H1 (cell line): ENCODE measurements around the gene IL12B. TPM values are rescaled to one million over a fixed set of nuclear protein-coding genes. Genes with fewer than 3 reads are reported as not detected.
"Not testable (repeated sequence)": the region's sequence is repeated elsewhere in the genome, so short reads cannot be mapped to it uniquely, and the experiment has no call there.

Experiments
- CTCF ChIA-PET: fragments of 300-600 bp; sonication (Branson Sonifier 250); formaldehyde crosslinking; loops from one replicate; lab custom pipeline; 2021; ENCODE audit not compliant: partially characterized antibody; lab: Charles Lee
- POLR2A ChIA-PET: fragments of 300-600 bp; sonication (Branson Sonifier 250); formaldehyde crosslinking; loops from one replicate; lab custom pipeline; 2021; ENCODE audit warnings: inconsistent platforms; ENCODE audit not compliant: partially characterized antibody; lab: Charles Lee
- DNase-seq, 2 experiments: peaks; one replicate each; pipeline versions ENCODE4 v3.0.0 to v3.0.0-alpha.2; 2010 to 2022; ENCODE audit warnings: low spot score in 2 of 2, low read depth in 1 of 2, mixed read lengths in 1 of 2
- FAIRE-seq: peaks from 2 replicates; lab custom pipeline; 2011; peaks lifted over from hg19 to GRCh38; lab: Jason Lieb, UNC
- H2AFZ ChIP-seq: 2 replicates; pipeline ENCODE4 v1.8.1; 2012; ENCODE audit warnings: low read length, inconsistent platforms
- H2AK5ac ChIP-seq: 2 replicates; pipeline ENCODE4 v1.6.1; 2013; ENCODE audit warnings: low read depth, low read length
- H2BK120ac ChIP-seq: replicated peaks from 2 replicates; pipeline ENCODE3; 2013; ENCODE audit warnings: low read depth, low read length, inconsistent platforms
- H2BK12ac ChIP-seq: 2 replicates; pipeline ENCODE4 v1.6.1; 2013; ENCODE audit warnings: low read depth, low read length
- H2BK15ac ChIP-seq: 2 replicates; pipeline ENCODE4 v1.6.1; 2013; ENCODE audit warnings: low read length
- H2BK20ac ChIP-seq: 2 replicates; pipeline ENCODE4 v1.6.1; 2013; ENCODE audit warnings: low read length
- H2BK5ac ChIP-seq: 2 replicates; pipeline ENCODE4 v1.6.1; 2013; ENCODE audit warnings: low read depth, low read length
- H3K14ac ChIP-seq: 2 replicates; pipeline ENCODE4 v1.6.1; 2013; ENCODE audit warnings: inconsistent platforms; ENCODE audit not compliant: insufficient read length
- H3K18ac ChIP-seq: 2 replicates; pipeline ENCODE4 v1.6.1; 2013; ENCODE audit warnings: low read length; ENCODE audit errors: extremely low read depth
- H3K23ac ChIP-seq: 2 replicates; pipeline ENCODE4 v1.6.1; 2013; ENCODE audit warnings: inconsistent platforms; ENCODE audit not compliant: insufficient read length
- H3K23me2 ChIP-seq: 2 replicates; pipeline ENCODE4 v1.6.1; 2013; ENCODE audit warnings: low read depth, low read length
- H3K27ac ChIP-seq: 2 replicates; pipeline ENCODE4 v1.6.1; 2011; ENCODE audit warnings: low read depth, low read length, inconsistent platforms
- H3K27me3 ChIP-seq, 4 experiments: replicated peaks in 1 of 4; 1 replicate in 1 of 4; 2 replicates in 3 of 4; pipeline versions ENCODE4 v1.6.1 to v1.8.1; 2011 to 2013; ENCODE audit warnings: low read length in 3 of 4, mild to moderate bottlenecking in 3 of 4, inconsistent platforms in 2 of 4, mixed read lengths in 2 of 4, moderate library complexity in 1 of 4; ENCODE audit not compliant: control insufficient read depth in 3 of 4, insufficient read depth in 3 of 4; ENCODE audit errors: extremely low read depth in 1 of 4
- H3K36me3 ChIP-seq, 4 experiments: 2 replicates each; pipeline versions ENCODE4 v1.6.1 to v1.8.1; 2011 to 2013; ENCODE audit warnings: mild to moderate bottlenecking in 4 of 4, low read length in 3 of 4, moderate library complexity in 2 of 4, control low read depth in 1 of 4, inconsistent platforms in 1 of 4; ENCODE audit not compliant: insufficient read depth in 4 of 4, control insufficient read depth in 2 of 4
- H3K4ac ChIP-seq: replicated peaks from 2 replicates; pipeline ENCODE3; 2013; ENCODE audit warnings: low read length, low read depth, mixed read lengths, inconsistent platforms; ENCODE audit not compliant: insufficient read length
- H3K4me1 ChIP-seq, 4 experiments: replicated peaks in 1 of 4; 1 replicate in 1 of 4; 2 replicates in 3 of 4; pipeline versions ENCODE4 v1.6.1 to v1.8.1; 2011 to 2013; ENCODE audit warnings: low read length in 3 of 4, inconsistent platforms in 2 of 4, mixed read lengths in 1 of 4; ENCODE audit not compliant: insufficient read depth in 4 of 4, control insufficient read depth in 3 of 4
- H3K4me2 ChIP-seq, 2 experiments: 2 replicates each; pipeline versions ENCODE4 v1.6.1 to v1.8.1; 2011 to 2013; ENCODE audit warnings: low read depth in 2 of 2, low read length in 2 of 2, control low read depth in 1 of 2, inconsistent platforms in 1 of 2, mild to moderate bottlenecking in 1 of 2; ENCODE audit not compliant: insufficient read depth in 1 of 2
- H3K4me3 ChIP-seq, 4 experiments: fragments of 200-600, 300-600 bp in 1 of 4; sonication (generic), shearing (Covaris generic), sonication (Bioruptor Twin) in 1 of 4; 2 replicates each; pipeline versions ENCODE4 v1.5.1 to v1.8.1; 2011 to 2016; ENCODE audit warnings: low read length in 4 of 4, low read depth in 3 of 4, control low read depth in 2 of 4, inconsistent platforms in 2 of 4, mild to moderate bottlenecking in 2 of 4, mixed read lengths in 1 of 4, moderate library complexity in 1 of 4; ENCODE audit not compliant: insufficient read depth in 2 of 4; ENCODE audit errors: extremely low read depth in 1 of 4
- H3K56ac ChIP-seq: replicated peaks from 2 replicates; pipeline ENCODE3; 2013; ENCODE audit warnings: low read depth, mild to moderate bottlenecking, mixed read lengths, low read length, inconsistent platforms; ENCODE audit not compliant: insufficient read length
- H3K79me1 ChIP-seq: 2 replicates; pipeline ENCODE4 v1.6.1; 2013; ENCODE audit warnings: low read depth, low read length, control low read depth
- H3K79me2 ChIP-seq, 2 experiments: 2 replicates each; pipeline versions ENCODE4 v1.6.1 to v1.8.1; 2012 to 2013; ENCODE audit warnings: low read length in 2 of 2, mild to moderate bottlenecking in 2 of 2, inconsistent platforms in 1 of 2; ENCODE audit not compliant: insufficient read depth in 2 of 2, control insufficient read depth in 1 of 2
- H3K9ac ChIP-seq, 4 experiments: replicated peaks in 1 of 4; 1 replicate in 1 of 4; 2 replicates in 3 of 4; pipeline versions ENCODE4 v1.6.1 to v1.8.1; 2011 to 2013; ENCODE audit warnings: low read depth in 3 of 4, low read length in 3 of 4, control low read depth in 2 of 4, mild to moderate bottlenecking in 2 of 4, moderate library complexity in 2 of 4, inconsistent platforms in 1 of 4; ENCODE audit errors: extremely low read depth in 1 of 4
- H3K9me3 ChIP-seq, 2 experiments: 2 replicates each; pipeline versions ENCODE4 v1.6.1 to v1.8.1; 2012 to 2013; ENCODE audit warnings: mild to moderate bottlenecking in 2 of 2, moderate library complexity in 2 of 2, control low read depth in 1 of 2, inconsistent platforms in 1 of 2, low read depth in 1 of 2, low read length in 1 of 2, mixed read lengths in 1 of 2; ENCODE audit not compliant: insufficient read depth in 2 of 2
- H4K20me1 ChIP-seq, 2 experiments: replicated peaks in 1 of 2; 2 replicates each; pipeline versions ENCODE3 to v1.8.1; 2011 to 2013; ENCODE audit warnings: inconsistent platforms in 2 of 2, low read length in 2 of 2, mild to moderate bottlenecking in 1 of 2; ENCODE audit not compliant: insufficient read depth in 2 of 2, control insufficient read depth in 1 of 2
- H4K5ac ChIP-seq: 2 replicates; pipeline ENCODE4 v1.6.1; 2013; ENCODE audit warnings: low read length, low read depth, mixed read lengths, inconsistent platforms; ENCODE audit not compliant: insufficient read length
- H4K8ac ChIP-seq: 2 replicates; pipeline ENCODE4 v1.8.0; 2013; ENCODE audit warnings: mild to moderate bottlenecking, moderate library complexity, low read length, inconsistent platforms; ENCODE audit not compliant: insufficient read depth; ENCODE audit errors: extremely low read depth
- H4K91ac ChIP-seq: replicated peaks from 2 replicates; pipeline ENCODE3; 2013; ENCODE audit warnings: low read length, mixed read lengths, inconsistent platforms; ENCODE audit not compliant: insufficient read length
- WGBS, 2 experiments: shearing (Covaris generic) in 1 of 2; methylation state at CpG; one replicate each; pipeline versions ENCODE4 v1.1.6 to v1.1.7; 2013 to 2015; ENCODE audit warnings: low lambda C conversion rate in 2 of 2, mixed read lengths in 2 of 2, inconsistent platforms in 1 of 2, low coverage in 1 of 2, missing lambda C conversion rate in 1 of 2; ENCODE audit not compliant: insufficient replicate concordance in 2 of 2, insufficient coverage in 1 of 2, insufficient read length in 1 of 2; ENCODE audit errors: extremely low coverage in 1 of 2, missing lambda C conversion rate in 1 of 2; 5-methylcytosine and 5-hydroxymethylcytosine counted together
- polyA plus RNA-seq, 7 experiments: library from polyadenylated mRNA; depleted of rRNA in 3 of 7; stranded (reverse) in 5 of 7; unstranded in 2 of 7; fragments of >200 nt in 5 of 7; fragments of 200-250 nt in 2 of 7; gene quantifications; 1 replicate in 5 of 7; 2 replicates in 1 of 7; 4 replicates in 1 of 7; pipeline versions ENCODE4 v1.2.1 to v1.2.3, GENCODE V29; 2011 to 2013; ENCODE audit warnings: missing spikeins in 2 of 7, mixed read lengths in 2 of 7
- total RNA-seq: library from RNA; stranded (reverse); fragmentation: NEBNext Ultra II Directional; extraction: Animal tissue kit (Norgen Biotek cat#: 25700); gene quantifications from 2 replicates; pipeline ENCODE4 v1.2.1, GENCODE V29; 2021

IL12B gene
- total and polyA plus RNA-seq, 2 of the 8 experiments (the other 6 are each of a cell fraction or from before 2014, with no cell fraction given), result not detected

GRCh38 chr5:159297300-159297699, 33.0 kb downstream of the IL12B start:
- H3K23ac ChIP-seq, H2AK5ac ChIP-seq, H2BK12ac ChIP-seq, H3K4me2 ChIP-seq, H3K79me2 ChIP-seq, H3K9ac ChIP-seq, H2AFZ ChIP-seq, H3K79me1 ChIP-seq, H2BK20ac ChIP-seq, H3K23me2 ChIP-seq, H2BK120ac ChIP-seq, CTCF ChIA-PET, H3K4ac ChIP-seq, H3K4me1 ChIP-seq, H3K27ac ChIP-seq, H3K27me3 ChIP-seq, H3K18ac ChIP-seq, H3K9me3 ChIP-seq, POLR2A ChIA-PET, H4K91ac ChIP-seq, H3K14ac ChIP-seq, FAIRE-seq, H4K5ac ChIP-seq, H3K36me3 ChIP-seq, H3K56ac ChIP-seq, H4K8ac ChIP-seq, H2BK15ac ChIP-seq, H3K4me3 ChIP-seq, H4K20me1 ChIP-seq, H2BK5ac ChIP-seq, DNase-seq: not testable (repeated sequence)
- 95% methylated on average over 1 of the region's 5 CpGs; no CpG with 5 or more reads in 1 of the 2 experiments for WGBS, 2 experiments
